ENCODE measurements around the gene LCN1. TPM values are rescaled to one million over a fixed set of nuclear protein-coding genes. Genes with fewer than 3 reads are reported as not detected.
"Not testable (repeated sequence)": the region's sequence is repeated elsewhere in the genome, so short reads cannot be mapped to it uniquely, and the experiment has no call there.

The LCN1 gene
- total and polyA plus RNA-seq, 2 experiments from 2014 or later, result not detected

DNA sequence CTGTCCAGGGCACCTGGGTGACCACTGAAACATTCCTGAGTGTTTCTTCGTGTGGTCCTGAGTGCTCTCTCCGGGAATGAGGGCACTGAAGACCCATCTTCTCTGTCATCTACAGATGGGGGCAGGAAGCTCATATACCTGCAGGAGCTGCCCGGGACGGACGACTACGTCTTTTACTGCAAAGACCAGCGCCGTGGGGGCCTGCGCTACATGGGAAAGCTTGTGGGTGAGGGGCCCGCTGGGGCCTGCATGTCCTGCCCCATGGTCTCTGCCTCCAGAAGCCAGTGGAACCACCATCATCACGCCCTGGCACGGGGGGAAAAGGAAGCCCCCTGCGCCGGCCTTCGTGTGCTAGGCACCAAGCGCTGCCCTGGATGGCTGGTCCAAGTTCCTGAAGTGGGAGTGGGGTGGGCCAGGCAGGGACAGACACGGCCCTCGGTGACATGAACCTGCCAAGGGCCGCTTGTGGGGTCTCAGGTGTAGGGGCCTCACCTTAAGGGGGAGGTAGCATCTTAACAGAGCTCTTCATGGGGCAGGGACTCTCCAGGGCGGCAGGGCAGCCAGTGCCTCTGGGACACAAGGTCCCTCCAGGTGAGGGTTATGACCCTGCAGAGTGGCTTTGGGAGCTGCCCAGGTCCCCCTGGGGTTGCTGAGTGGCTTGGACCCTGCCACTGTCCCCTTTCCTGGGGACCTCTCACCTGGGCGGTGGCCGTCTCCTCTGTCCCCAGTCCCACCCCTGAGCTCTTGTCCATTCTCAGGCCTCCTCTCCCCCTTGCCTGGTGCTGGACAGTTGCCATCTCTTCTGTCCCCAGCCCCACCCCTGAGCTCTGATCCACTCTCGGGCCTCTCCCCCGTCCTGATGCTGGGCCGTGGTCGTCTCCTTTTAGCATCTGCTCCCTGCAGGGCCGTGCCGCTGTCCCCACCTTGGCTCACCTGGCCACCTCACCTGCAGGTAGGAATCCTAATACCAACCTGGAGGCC, 26.8 kb downstream of the LCN1 start:
- no peak for TF ChIP-seq EZH2phosphoT487 (IDR thresholded peaks at IDR 0.05; ENCODE audit: insufficient read depth, low read depth)
- no peak for TF ChIP-seq EZH2 (IDR thresholded peaks at IDR 0.05; ENCODE audit: insufficient read depth, poor library complexity, severe bottlenecking)
- no peak overlapping the region for H3K4me3 ChIP-seq

DNA sequence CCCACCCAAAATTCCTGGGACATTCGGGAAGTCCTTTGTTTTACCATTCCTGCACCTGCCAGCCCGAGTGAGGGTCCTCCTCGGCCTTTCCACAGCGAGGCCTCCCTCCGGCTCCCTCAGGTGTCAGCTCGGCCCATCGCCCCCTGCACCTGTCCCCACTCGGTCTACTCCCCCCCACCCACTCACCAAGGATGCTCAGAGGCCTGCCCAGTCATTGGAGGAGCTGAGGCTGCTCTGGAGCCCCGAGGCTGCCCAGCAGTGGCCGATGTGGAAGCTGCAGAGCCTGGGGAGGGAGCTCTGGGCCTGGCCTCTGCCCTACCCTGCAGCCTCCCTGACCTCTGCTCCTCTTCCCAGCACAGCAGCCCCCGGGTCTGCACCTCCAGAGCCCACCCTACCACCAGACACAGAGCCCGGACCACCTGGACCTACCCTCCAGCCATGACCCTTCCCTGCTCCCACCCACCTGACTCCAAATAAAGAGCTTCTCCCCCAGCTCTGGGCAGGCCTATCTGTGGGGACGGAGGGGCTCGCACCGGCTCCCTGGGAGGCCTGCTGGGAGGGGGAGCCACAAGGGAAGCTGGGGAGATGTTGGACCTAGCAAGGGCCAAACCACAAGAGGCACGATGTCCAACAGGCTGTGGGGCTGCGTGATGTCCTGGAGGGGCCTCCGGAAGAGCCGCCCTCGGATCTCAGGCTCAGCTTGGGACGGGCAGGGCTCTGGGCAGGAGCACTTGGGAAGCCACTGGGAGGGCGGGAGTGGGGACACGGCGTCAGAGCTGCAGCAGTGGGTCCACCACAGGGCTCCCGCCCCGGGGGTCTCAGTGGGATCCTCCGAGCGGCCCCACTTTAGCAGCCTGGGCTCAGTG, 28.5 kb downstream of the LCN1 start:
- H3K4me1 ChIP-seq (ENCODE audit: insufficient read depth); H3K9me2 ChIP-seq (ENCODE audit: insufficient read depth); H3K79me2 ChIP-seq (ENCODE audit: insufficient read depth); H3K4me2 ChIP-seq (ENCODE audit: unreplicated experiment); H3F3A ChIP-seq (ENCODE audit: insufficient read depth); in situ Hi-C loops (cut with MboI); H3K4me3 ChIP-seq; DNase-seq; H3K27ac ChIP-seq; H3K9ac ChIP-seq; H3K27me3 ChIP-seq (replicated peaks; ENCODE audit: insufficient read depth); H3K36me3 ChIP-seq (ENCODE audit: low read depth); H2AFZ ChIP-seq; H3K9me3 ChIP-seq (ENCODE audit: low read depth); H4K20me1 ChIP-seq (ENCODE audit: insufficient read depth): not testable (repeated sequence)
- WGBS, 2 experiments (ENCODE audit: low coverage in 1 of 2, low lambda C conversion rate in 2 of 2, missing lambda C conversion rate in 2 of 2), result 53 to 65% methylated on average over 18 to 28 of the region's 28 CpGs

More for the DNA sequence above, 26.8 kb downstream of the LCN1 start:
- Histone ChIP-seq H3K27me3 (replicated peaks; ENCODE audit: insufficient read depth) (no peaks in the 10 kb centered on the region), H3K27ac (no peak overlapping the region), H3K4me1 (ENCODE audit: insufficient read depth) (no peaks in the 10 kb centered on the region), H2AFZ (no peak overlapping the region), H3K4me2 (ENCODE audit: unreplicated experiment) (no peak overlapping the region), H3F3A (ENCODE audit: insufficient read depth) (no peaks in the 10 kb centered on the region), H3K9me3 (ENCODE audit: low read depth) (no peaks in the 10 kb centered on the region), H3K79me2 (ENCODE audit: insufficient read depth) (no peaks in the 10 kb centered on the region), H4K20me1 (ENCODE audit: insufficient read depth) (no peaks in the 10 kb centered on the region), H3K9ac (no peak overlapping the region), H3K36me3 (ENCODE audit: low read depth) (no peaks in the 10 kb centered on the region), H3K9me2 (ENCODE audit: insufficient read depth) (no peaks in the 10 kb centered on the region)
- in situ Hi-C loops (cut with MboI), result no loop called here
- 64 to 67% methylated on average over 23 to 28 of the region's 28 CpGs for WGBS, 2 experiments (ENCODE audit: low coverage in 1 of 2, low lambda C conversion rate in 2 of 2, missing lambda C conversion rate in 2 of 2)
- no peak for DNase-seq

DNA sequence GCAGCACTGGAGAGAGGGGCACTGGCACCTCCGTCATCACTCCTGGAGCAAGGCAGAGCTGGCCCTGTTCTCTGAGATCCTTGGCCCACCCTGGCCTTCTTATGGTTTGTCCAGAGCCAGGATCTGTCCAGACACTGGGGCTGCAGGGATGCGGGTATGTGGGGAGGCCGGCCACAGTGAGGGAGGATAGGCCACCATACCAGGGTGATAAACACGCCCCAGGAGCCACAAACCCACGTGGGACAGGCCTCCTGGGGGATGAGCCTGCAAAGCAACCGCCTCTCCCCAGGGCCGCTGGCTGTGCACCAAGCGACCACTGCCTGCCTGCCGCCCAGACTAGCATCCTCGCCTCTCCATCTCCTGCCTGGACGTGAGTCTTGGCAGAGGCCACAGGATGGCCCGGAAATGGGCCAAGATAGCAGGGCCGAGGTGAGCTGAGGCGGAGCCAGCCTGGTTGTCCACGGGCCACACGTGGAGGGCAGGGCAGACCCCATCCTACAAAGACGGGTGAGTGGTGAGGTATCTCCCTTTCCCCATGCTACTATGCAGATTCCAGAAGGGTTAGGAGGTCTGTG, 29.2 kb downstream of the LCN1 start:
- no peaks in the 10 kb centered on the region for H3K9me2 ChIP-seq (ENCODE audit: insufficient read depth)
- H3K27me3 ChIP-seq (replicated peaks; ENCODE audit: insufficient read depth), result no peaks in the 10 kb centered on the region; the same call in 1 of the 2 replicates
- no peaks in the 10 kb centered on the region for H3K36me3 ChIP-seq (ENCODE audit: low read depth)
- H4K20me1 ChIP-seq (ENCODE audit: insufficient read depth), result no peaks in the 10 kb centered on the region
- DNase-seq, result no peak
- H3K9me3 ChIP-seq (ENCODE audit: low read depth), result no peaks in the 10 kb centered on the region
- H3F3A ChIP-seq (ENCODE audit: insufficient read depth), result no peaks in the 10 kb centered on the region
- H3K27ac ChIP-seq, result no peak overlapping the region
- H3K9ac ChIP-seq, result no peak overlapping the region
- H3K4me3 ChIP-seq, result no peak overlapping the region
- H3K4me1 ChIP-seq (ENCODE audit: insufficient read depth), result no peaks in the 10 kb centered on the region
- WGBS, 2 experiments (ENCODE audit: low coverage in 1 of 2, low lambda C conversion rate in 2 of 2, missing lambda C conversion rate in 2 of 2), result 47 to 53% methylated on average over 17 of the region's 17 CpGs
- no peak for TF ChIP-seq EZH2 (IDR thresholded peaks at IDR 0.05; ENCODE audit: insufficient read depth, poor library complexity, severe bottlenecking)
- TF ChIP-seq EZH2phosphoT487 (IDR thresholded peaks at IDR 0.05; ENCODE audit: insufficient read depth, low read depth), result no peak
- in situ Hi-C loops (cut with MboI), result no loop called here
- no peak overlapping the region for H3K4me2 ChIP-seq (ENCODE audit: unreplicated experiment)
- H3K79me2 ChIP-seq (ENCODE audit: insufficient read depth), result no peaks in the 10 kb centered on the region
- H2AFZ ChIP-seq, result no peak overlapping the region

DNA sequence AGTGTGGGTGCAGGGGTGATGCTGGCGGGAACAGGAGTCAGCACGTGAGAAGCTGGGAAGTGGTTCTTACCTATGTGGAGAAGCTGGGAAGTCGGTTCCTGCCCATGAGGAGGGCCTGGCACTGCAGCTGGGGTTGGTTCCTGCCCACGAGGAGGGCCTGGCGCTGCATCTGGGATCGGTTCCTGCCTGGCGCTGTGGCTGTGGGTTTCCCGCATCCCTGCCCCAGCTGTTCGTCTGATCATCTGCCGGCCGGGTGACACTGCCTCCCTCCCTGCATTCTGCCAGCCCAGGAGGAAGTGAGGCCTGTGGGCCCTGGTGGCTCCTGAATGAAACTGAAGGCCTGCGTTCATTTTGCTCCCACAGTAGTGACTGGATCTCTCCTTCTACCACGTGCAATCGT, 29.8 kb downstream of the LCN1 start:
- Histone ChIP-seq H3K79me2 (ENCODE audit: insufficient read depth) (no peaks in the 10 kb centered on the region), H4K20me1 (ENCODE audit: insufficient read depth) (no peaks in the 10 kb centered on the region), H3K27me3 (replicated peaks; ENCODE audit: insufficient read depth) (no peaks in the 10 kb centered on the region; the same call in 1 of the 2 replicates), H3K9me3 (ENCODE audit: low read depth) (no peaks in the 10 kb centered on the region), H3K9ac (no peak overlapping the region), H3F3A (ENCODE audit: insufficient read depth) (no peaks in the 10 kb centered on the region), H3K27ac (no peak overlapping the region), H2AFZ (no peak overlapping the region), H3K9me2 (ENCODE audit: insufficient read depth) (no peaks in the 10 kb centered on the region), H3K36me3 (ENCODE audit: low read depth) (no peaks in the 10 kb centered on the region), H3K4me1 (ENCODE audit: insufficient read depth) (no peaks in the 10 kb centered on the region), H3K4me3 (no peak overlapping the region), H3K4me2 (ENCODE audit: unreplicated experiment) (no peak overlapping the region)
- WGBS, 2 experiments (ENCODE audit: low coverage in 1 of 2, low lambda C conversion rate in 2 of 2, missing lambda C conversion rate in 2 of 2), result 4 to 7% methylated on average over 14 of the region's 14 CpGs
- DNase-seq, result no peak
- in situ Hi-C loops (cut with MboI), result no loop called here
- TF ChIP-seq EZH2 (IDR thresholded peaks at IDR 0.05; ENCODE audit: insufficient read depth, poor library complexity, severe bottlenecking), result no peak
- TF ChIP-seq EZH2phosphoT487 (IDR thresholded peaks at IDR 0.05; ENCODE audit: insufficient read depth, low read depth), result no peak

Data from GM23248 (cell line).